ENCODE results near the gene DDR2.

The DDR2 gene

GRCh38 chr1:162612606-162613400, 19.5 kb upstream of the DDR2 start:
- no peak for TF ChIP-seq NFRKB (IDR thresholded peaks at IDR 0.05)
- no peak for TF ChIP-seq FOXM1 (IDR thresholded peaks at IDR 0.05; ENCODE audit: borderline replicate concordance)
- TF ChIP-seq HDGF (IDR thresholded peaks at IDR 0.05; ENCODE audit: borderline replicate concordance), result no peak
- TF ChIP-seq FOXK2 (IDR thresholded peaks at IDR 0.05), result no peak
- TF ChIP-seq CTBP1 (IDR thresholded peaks at IDR 0.05; ENCODE audit: borderline replicate concordance), result no peak
- no peak for TF ChIP-seq SUZ12 (IDR thresholded peaks at IDR 0.05)
- TF ChIP-seq SP1 (IDR thresholded peaks at IDR 0.05), result no peak
- TF ChIP-seq TARDBP (IDR thresholded peaks at IDR 0.05), result no peak
- no peak for TF ChIP-seq PKNOX1 (IDR thresholded peaks at IDR 0.05)
- TF ChIP-seq FOXA1 (IDR thresholded peaks at IDR 0.05), result no peak
- ChIA-PET CTCF (interaction anchor here (0.7 to 2.2 kb wide), 4 partner anchors 11 to 255 kb away, joined by 3 to 25 read pairs (median 4); no protein-coding TSS in a partner anchor), POLR2A (no interaction called here)
- no peak for DNase-seq (ENCODE audit: extremely low spot score)

GRCh38 chr1:162616848-162617247, 15.4 kb upstream of the DDR2 start:
- DNase-seq (ENCODE audit: extremely low spot score), result no peak
- TF ChIP-seq ZNF384 (IDR thresholded peaks at IDR 0.05) (no peak), FOXK2 (IDR thresholded peaks at IDR 0.05) (no peak), SP1 (IDR thresholded peaks at IDR 0.05) (no peak), PKNOX1 (IDR thresholded peaks at IDR 0.05) (no peak), TARDBP (IDR thresholded peaks at IDR 0.05) (no peak), NFRKB (IDR thresholded peaks at IDR 0.05) (no peak)
- ChIA-PET POLR2A (no interaction called here), CTCF (no interaction called here)

DNA sequence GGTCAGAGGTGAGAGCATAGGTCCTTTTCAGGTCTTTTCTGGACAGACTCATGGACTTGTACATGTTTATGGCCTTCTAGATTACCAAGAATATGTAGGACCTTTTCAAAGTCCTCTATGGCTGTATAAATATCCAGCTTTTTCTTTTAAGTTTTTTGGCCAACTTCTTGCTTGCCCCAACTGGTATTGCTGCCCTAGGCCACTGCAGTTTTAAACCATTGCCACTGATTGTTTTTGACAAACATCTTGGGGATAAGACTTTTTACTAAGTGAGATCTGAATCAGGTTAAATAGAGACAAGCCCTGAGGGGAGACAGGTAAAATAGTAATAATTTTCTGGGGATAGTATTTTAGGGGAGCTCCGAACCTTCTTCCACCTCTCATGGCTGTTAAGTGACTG, 14.8 kb upstream of the DDR2 start:
- TF ChIP-seq ARNT (IDR thresholded peaks at IDR 0.05), result no peak
- TF ChIP-seq PKNOX1 (IDR thresholded peaks at IDR 0.05), result no peak
- TF ChIP-seq FOXA1 (IDR thresholded peaks at IDR 0.05), result no peak
- CTCF ChIA-PET, result no interaction called here
- DNase-seq (ENCODE audit: extremely low spot score), result no peak
- POLR2A ChIA-PET, result no interaction called here

DNA sequence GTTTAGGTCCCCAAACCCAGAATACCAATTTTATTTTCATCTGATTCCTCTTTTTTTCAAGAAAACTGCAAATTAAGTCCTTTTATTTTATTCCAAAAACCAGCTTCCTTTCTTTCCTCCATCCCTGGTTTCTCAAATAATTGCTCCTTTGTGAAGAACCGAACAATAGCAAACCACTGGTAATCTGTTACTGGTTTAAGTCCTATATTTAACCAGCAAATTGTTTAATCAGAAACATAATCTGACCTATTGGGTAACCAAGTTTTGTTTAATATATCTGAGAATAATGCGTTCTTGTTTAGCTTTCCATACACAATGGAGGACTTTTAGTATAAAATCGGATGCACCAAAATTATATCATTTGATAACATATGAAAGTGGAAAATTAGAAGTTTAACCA, 13.2 kb upstream of the DDR2 start:
- ChIA-PET CTCF (no interaction called here), POLR2A (no interaction called here)
- TF ChIP-seq ELF4 (IDR thresholded peaks at IDR 0.05) (no peak), FOXM1 (IDR thresholded peaks at IDR 0.05; ENCODE audit: borderline replicate concordance) (no peak), NFRKB (IDR thresholded peaks at IDR 0.05) (no peak), ZNF384 (IDR thresholded peaks at IDR 0.05) (no peak), HDGF (IDR thresholded peaks at IDR 0.05; ENCODE audit: borderline replicate concordance) (no peak), BHLHE40 (IDR thresholded peaks at IDR 0.05; ENCODE audit: borderline replicate concordance) (no peak), SUZ12 (IDR thresholded peaks at IDR 0.05) (no peak), ARNT (IDR thresholded peaks at IDR 0.05) (no peak)
- DNase-seq (ENCODE audit: extremely low spot score), result no peak

- ChIA-PET CTCF (no interaction called here), POLR2A (no interaction called here)
- no peak for DNase-seq (ENCODE audit: extremely low spot score)
Measured at GRCh38 chr1:162621256-162621655, 11.0 kb upstream of the DDR2 start.

GRCh38 chr1:162625679-162626078, 6.6 kb upstream of the DDR2 start:
- TF ChIP-seq BHLHE40 (IDR thresholded peaks at IDR 0.05; ENCODE audit: borderline replicate concordance) (no peak), SUZ12 (IDR thresholded peaks at IDR 0.05) (no peak), L3MBTL2 (conservative IDR thresholded peaks at IDR 0.05) (no peak), ARNT (IDR thresholded peaks at IDR 0.05) (no peak), ELF4 (IDR thresholded peaks at IDR 0.05) (no peak), FOXM1 (IDR thresholded peaks at IDR 0.05; ENCODE audit: borderline replicate concordance) (no peak), CTBP1 (IDR thresholded peaks at IDR 0.05; ENCODE audit: borderline replicate concordance) (no peak), PKNOX1 (IDR thresholded peaks at IDR 0.05) (no peak), TARDBP (IDR thresholded peaks at IDR 0.05) (no peak), ZNF384 (IDR thresholded peaks at IDR 0.05) (no peak), FOXA1 (IDR thresholded peaks at IDR 0.05) (no peak), FOXK2 (IDR thresholded peaks at IDR 0.05) (no peak), NFRKB (IDR thresholded peaks at IDR 0.05) (no peak), LEF1 (IDR thresholded peaks at IDR 0.05; ENCODE audit: borderline replicate concordance) (no peak), SP1 (IDR thresholded peaks at IDR 0.05) (no peak), HDGF (IDR thresholded peaks at IDR 0.05; ENCODE audit: borderline replicate concordance) (no peak)

More at GRCh38 chr1:162621256-162621655, 11.0 kb upstream of the DDR2 start:
- no peak for TF ChIP-seq FOXK2 (IDR thresholded peaks at IDR 0.05)
- TF ChIP-seq ZNF384 (IDR thresholded peaks at IDR 0.05), result no peak
- TF ChIP-seq ELF4 (IDR thresholded peaks at IDR 0.05), result no peak
- TF ChIP-seq CTBP1 (IDR thresholded peaks at IDR 0.05; ENCODE audit: borderline replicate concordance), result no peak

More at GRCh38 chr1:162625679-162626078, 6.6 kb upstream of the DDR2 start:
- no peak for DNase-seq (ENCODE audit: extremely low spot score)
- POLR2A ChIA-PET, result no interaction called here
- CTCF ChIA-PET, result no interaction called here

Measured in HEK293T (cell line).